ENCODE results near the gene WTAP. TPM values are rescaled to one million over a fixed set of nuclear protein-coding genes. Genes with fewer than 3 reads are reported as not detected.
"Not testable (repeated sequence)": the region's sequence is repeated elsewhere in the genome, so short reads cannot be mapped to it uniquely, and the experiment has no call there.

Gene WTAP
- total RNA-seq, 1 donor from 2014 or later: 126 TPM

DNA sequence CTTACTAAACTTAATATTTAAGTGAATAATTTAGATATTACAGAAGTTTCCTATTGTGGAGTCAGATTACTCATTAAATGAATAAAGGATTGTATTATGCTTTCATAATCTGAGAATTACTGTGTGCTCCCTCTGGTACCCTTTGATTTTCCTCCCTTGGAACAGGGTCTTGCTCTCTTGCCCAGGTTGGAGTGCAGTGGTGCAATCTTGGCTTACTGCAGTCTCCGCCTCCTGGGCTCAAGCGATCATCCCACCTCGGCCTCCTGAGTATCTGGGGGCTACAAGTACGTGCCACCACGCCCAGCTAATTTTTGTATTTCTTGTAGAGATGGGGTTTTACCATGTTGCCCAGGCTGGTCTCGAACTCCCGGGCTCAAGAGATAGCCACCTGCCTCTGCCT, 9.6 kb downstream of the WTAP start:
- Mint-ChIP-seq H3K9me3 (no peaks in the 10 kb centered on the region), H3K27ac (ENCODE audit: unreplicated experiment) (no peak overlapping the region), H3K36me3 (ENCODE audit: low read depth) (peaks cover 2% of the 10 kb centered on the region)

DNA sequence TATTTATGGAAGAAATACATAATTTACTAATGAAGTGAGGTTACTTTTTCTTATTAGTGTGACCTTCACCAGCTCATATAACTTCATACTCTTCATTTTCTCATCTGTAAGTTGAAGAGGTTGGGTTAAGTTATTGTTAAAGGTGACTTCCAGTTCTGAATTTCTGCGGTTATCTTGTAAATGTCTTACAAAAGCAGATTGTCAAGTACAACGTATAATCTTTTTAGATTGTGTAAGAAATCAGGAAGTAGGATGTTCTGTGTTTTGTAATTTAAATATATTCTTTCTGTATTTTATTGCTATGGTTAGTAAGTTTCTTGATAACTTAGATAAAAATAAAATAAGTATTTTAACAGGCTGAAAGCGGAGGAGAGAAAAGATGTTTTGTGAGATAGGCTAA, 12.0 kb downstream of the WTAP start:
- H3K36me3 Mint-ChIP-seq (ENCODE audit: low read depth): peaks cover 9% of the 10 kb centered on the region

More for the DNA sequence above, 9.6 kb downstream of the WTAP start:
- H3K27me3 Mint-ChIP-seq (ENCODE audit: low read depth): no peaks in the 10 kb centered on the region
- TF ChIP-seq, protein P1, sequence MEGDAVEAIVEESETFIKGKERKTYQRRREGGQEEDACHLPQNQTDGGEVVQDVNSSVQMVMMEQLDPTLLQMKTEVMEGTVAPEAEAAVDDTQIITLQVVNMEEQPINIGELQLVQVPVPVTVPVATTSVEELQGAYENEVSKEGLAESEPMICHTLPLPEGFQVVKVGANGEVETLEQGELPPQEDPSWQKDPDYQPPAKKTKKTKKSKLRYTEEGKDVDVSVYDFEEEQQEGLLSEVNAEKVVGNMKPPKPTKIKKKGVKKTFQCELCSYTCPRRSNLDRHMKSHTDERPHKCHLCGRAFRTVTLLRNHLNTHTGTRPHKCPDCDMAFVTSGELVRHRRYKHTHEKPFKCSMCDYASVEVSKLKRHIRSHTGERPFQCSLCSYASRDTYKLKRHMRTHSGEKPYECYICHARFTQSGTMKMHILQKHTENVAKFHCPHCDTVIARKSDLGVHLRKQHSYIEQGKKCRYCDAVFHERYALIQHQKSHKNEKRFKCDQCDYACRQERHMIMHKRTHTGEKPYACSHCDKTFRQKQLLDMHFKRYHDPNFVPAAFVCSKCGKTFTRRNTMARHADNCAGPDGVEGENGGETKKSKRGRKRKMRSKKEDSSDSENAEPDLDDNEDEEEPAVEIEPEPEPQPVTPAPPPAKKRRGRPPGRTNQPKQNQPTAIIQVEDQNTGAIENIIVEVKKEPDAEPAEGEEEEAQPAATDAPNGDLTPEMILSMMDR (conservative IDR thresholded peaks at IDR 0.05): no peak
- no peak for DNase-seq (ENCODE audit: low read depth, low spot score)
- H3K4me3 Mint-ChIP-seq: no peak overlapping the region
- H3K4me1 Mint-ChIP-seq: peaks cover 5% of the 10 kb centered on the region

DNA sequence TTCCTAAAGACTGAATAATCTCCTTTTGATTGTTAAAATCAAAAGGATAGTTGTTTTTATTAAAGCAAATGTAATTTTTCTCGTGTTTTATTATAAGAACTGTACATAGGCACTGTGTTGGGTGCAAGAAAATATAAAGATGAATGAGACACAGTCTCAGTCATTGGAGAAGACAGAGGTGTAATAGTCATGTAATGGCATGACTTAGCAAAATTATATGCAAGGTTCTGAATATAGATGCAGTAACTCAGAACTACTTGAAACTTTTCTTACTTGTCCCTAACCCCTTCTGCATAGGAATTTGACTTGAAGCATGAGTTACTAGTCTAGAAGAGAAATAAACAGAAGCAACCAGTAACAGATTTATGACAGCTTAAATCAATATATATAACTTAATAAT, 14.9 kb downstream of the WTAP start:
- no peaks in the 10 kb centered on the region for H3K9me3 Mint-ChIP-seq
- no peak overlapping the region for H3K4me3 Mint-ChIP-seq
- DNase-seq (ENCODE audit: low read depth, low spot score): no peak
- TF ChIP-seq, protein P1 (conservative IDR thresholded peaks at IDR 0.05): no peak
- no peaks in the 10 kb centered on the region for H3K4me1 Mint-ChIP-seq
- no peak overlapping the region for H3K27ac Mint-ChIP-seq (ENCODE audit: unreplicated experiment)
- H3K36me3 Mint-ChIP-seq (ENCODE audit: low read depth): peaks cover 17% of the 10 kb centered on the region
- H3K27me3 Mint-ChIP-seq (ENCODE audit: low read depth): no peaks in the 10 kb centered on the region

More for the DNA sequence above, 12.0 kb downstream of the WTAP start:
- Mint-ChIP-seq H3K27ac (ENCODE audit: unreplicated experiment) (no peak overlapping the region), H3K9me3 (no peaks in the 10 kb centered on the region), H3K4me1 (no peaks in the 10 kb centered on the region), H3K4me3 (no peak overlapping the region), H3K27me3 (ENCODE audit: low read depth) (no peaks in the 10 kb centered on the region)
- no peak for DNase-seq (ENCODE audit: low read depth, low spot score)
- TF ChIP-seq, protein P1 (conservative IDR thresholded peaks at IDR 0.05): no peak

DNA sequence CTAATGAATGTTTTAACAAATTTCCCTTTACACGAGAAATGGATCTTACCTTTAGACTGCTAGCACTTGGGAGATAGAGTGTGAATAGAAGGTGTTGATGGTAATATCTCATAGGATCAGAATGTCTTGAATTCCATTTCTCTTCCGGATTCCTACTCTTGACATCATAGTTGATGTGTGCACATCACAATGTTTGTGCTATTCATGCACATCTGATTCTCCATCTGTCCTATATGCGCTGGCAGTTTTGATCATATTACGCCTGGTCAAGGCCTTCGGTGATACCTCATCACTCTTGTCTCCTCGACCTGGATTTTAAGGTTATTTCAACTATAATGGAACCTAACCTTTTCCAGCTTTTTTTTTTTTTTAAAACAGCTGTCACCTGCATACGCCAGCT, 17.8 kb downstream of the WTAP start:
- Mint-ChIP-seq H3K27ac (ENCODE audit: unreplicated experiment) (no peak overlapping the region), H3K4me1 (no peaks in the 10 kb centered on the region), H3K4me3 (no peak overlapping the region), H3K9me3 (no peaks in the 10 kb centered on the region), H3K36me3 (ENCODE audit: low read depth) (peaks cover 24% of the 10 kb centered on the region), H3K27me3 (ENCODE audit: low read depth) (no peaks in the 10 kb centered on the region)
- no peak for DNase-seq (ENCODE audit: low read depth, low spot score)
- TF ChIP-seq, protein P1 (conservative IDR thresholded peaks at IDR 0.05): no peak

DNA sequence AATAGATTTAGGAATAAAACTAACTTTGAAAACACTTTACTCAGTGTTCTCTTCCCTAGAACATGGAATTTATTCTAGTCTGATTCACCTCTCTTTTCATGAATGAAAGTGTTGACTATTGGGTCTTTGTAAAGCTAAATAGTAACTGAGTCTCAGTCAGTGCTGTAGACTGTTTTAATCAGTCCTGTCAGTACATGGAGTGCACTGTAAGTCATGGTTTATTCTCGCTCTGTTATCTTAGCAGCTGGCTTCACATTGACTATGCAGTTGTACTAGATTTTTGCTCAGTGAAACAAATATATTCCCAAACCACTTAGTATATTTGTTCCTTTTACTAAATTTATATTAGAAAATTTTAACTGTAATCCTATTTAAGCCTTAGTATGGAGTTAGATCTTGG, 19.5 kb downstream of the WTAP start:
- H3K36me3 Mint-ChIP-seq (ENCODE audit: low read depth): peaks cover 22% of the 10 kb centered on the region
- H3K9me3 Mint-ChIP-seq: no peaks in the 10 kb centered on the region
- TF ChIP-seq, protein P1 (conservative IDR thresholded peaks at IDR 0.05): no peak
- H3K4me1 Mint-ChIP-seq: no peaks in the 10 kb centered on the region
- no peak overlapping the region for H3K27ac Mint-ChIP-seq (ENCODE audit: unreplicated experiment)
- no peak overlapping the region for H3K4me3 Mint-ChIP-seq
- H3K27me3 Mint-ChIP-seq (ENCODE audit: low read depth): no peaks in the 10 kb centered on the region
- DNase-seq (ENCODE audit: low read depth, low spot score): no peak

DNA sequence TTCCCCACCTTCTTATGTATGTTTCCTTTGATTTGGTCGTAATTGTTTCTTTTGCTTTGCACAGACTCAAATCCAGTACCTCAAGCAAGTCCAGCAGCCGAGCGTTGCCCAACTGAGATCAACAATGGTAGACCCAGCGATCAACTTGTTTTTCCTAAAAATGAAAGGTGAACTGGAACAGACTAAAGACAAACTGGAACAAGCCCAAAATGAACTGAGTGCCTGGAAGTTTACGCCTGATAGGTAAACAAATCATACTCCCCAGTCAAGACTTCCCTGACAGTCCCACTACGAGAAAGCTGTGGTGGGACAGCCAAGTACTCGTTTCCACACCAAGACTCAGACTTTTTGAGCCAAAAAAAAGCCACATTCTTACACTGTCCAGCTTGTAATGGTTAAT, 20.8 kb downstream of the WTAP start:
- not testable (repeated sequence) for H3K27me3 Mint-ChIP-seq (ENCODE audit: low read depth); H3K4me3 Mint-ChIP-seq; H3K9me3 Mint-ChIP-seq; H3K4me1 Mint-ChIP-seq; H3K27ac Mint-ChIP-seq (ENCODE audit: unreplicated experiment); DNase-seq (ENCODE audit: low read depth, low spot score)
- H3K36me3 Mint-ChIP-seq (ENCODE audit: low read depth): peaks cover 24% of the 10 kb centered on the region

Data from neural crest cell (in vitro differentiated cells).